Ishikawa (cell line): ENCODE results near the gene CBARP.

Source experiments
- CEBPB ChIP-seq: IDR thresholded peaks from 2 replicates; pipeline ENCODE4 v1.6.1; 2012
- CREB1 ChIP-seq: IDR thresholded peaks from 2 replicates; pipeline ENCODE4 v1.6.1; 2012; ENCODE audit warnings: low read depth
- EGR1 ChIP-seq: IDR thresholded peaks from 2 replicates; pipeline ENCODE4 v1.6.1; 2012
- EP300 ChIP-seq: IDR thresholded peaks from 2 replicates; pipeline ENCODE4 v1.6.1; 2012; ENCODE audit warnings: borderline replicate concordance
- FOXM1 ChIP-seq: IDR thresholded peaks from 2 replicates; pipeline ENCODE4 v1.6.1; 2012; ENCODE audit warnings: low read depth, borderline replicate concordance
- MAX ChIP-seq: IDR thresholded peaks from 2 replicates; pipeline ENCODE4 v1.6.1; 2012
- NFIC ChIP-seq: IDR thresholded peaks from 2 replicates; pipeline ENCODE4 v1.6.1; 2012
- RAD21 ChIP-seq: IDR thresholded peaks from 2 replicates; pipeline ENCODE4 v1.6.1; 2012; ENCODE audit warnings: low read depth
- REST ChIP-seq: IDR thresholded peaks from 2 replicates; pipeline ENCODE4 v1.6.1; 2012; ENCODE audit warnings: low read depth, mild to moderate bottlenecking
- TAF1 ChIP-seq: IDR thresholded peaks from 2 replicates; pipeline ENCODE4 v1.6.1; 2012; ENCODE audit warnings: low read depth, mild to moderate bottlenecking
- TCF12 ChIP-seq: IDR thresholded peaks from 2 replicates; pipeline ENCODE4 v1.6.1; 2012; ENCODE audit warnings: low read depth
- TEAD4 ChIP-seq: IDR thresholded peaks from 2 replicates; pipeline ENCODE4 v1.6.1; 2012
- YY1 ChIP-seq: IDR thresholded peaks from 2 replicates; pipeline ENCODE4 v1.6.1; 2012; ENCODE audit warnings: low read depth
- ZBTB7A ChIP-seq: IDR thresholded peaks from 2 replicates; pipeline ENCODE4 v1.6.1; 2012; ENCODE audit warnings: low read depth
- TF ChIP-seq, protein P1 (sequence below): IDR thresholded peaks from 2 replicates; pipeline ENCODE4 v1.6.1; 2012

CBARP gene

DNA sequence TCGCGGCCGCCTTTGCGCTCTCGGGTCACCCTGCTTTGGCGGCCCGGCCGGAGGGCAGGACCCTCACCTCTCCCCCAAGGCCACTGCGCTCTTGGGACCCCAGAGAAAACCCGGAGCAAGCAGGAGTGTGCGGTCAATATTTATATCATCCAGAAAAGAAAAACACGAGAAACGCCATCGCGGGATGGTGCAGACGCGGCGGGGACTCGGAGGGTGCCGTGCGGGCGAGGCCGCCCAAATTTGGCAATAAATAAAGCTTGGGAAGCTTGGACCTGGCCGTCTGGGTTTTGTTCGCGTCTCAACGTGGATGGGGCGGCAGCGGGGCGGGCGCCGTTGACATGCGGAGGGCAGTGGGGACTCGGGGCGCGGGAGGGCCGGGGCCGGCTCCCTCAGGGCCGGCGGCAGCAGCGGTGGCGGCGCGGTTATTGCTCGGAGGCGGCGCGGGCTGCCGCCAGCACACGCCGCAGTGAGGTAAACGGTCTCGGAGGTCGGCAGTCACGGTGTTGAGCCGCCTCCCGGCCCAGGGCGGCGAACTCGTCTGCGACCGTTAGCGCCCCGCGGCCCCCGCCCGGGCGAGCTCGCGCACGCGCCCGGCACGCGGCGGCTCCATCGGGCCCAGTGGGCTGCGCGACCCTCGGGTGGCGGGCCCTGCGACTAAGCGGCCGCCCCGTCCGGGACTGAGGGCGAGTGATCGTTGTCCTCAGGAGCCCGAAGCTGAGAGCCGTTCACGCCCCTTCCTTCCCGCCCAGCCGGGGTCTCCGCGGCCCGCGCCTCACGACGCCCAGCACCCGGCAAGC lies 9.4 kb downstream of the CBARP start:
- TF ChIP-seq MAX (no peak), RAD21 (no peak), TCF12 (no peak), CEBPB (no peak), CREB1 (no peak), NFIC (no peak), TAF1 (no peak), ZBTB7A (no peak), REST (no peak), YY1 (no peak), EP300 (no peak), FOXM1 (no peak), EGR1 (no peak), TEAD4 (no peak)
- TF ChIP-seq, protein P1, sequence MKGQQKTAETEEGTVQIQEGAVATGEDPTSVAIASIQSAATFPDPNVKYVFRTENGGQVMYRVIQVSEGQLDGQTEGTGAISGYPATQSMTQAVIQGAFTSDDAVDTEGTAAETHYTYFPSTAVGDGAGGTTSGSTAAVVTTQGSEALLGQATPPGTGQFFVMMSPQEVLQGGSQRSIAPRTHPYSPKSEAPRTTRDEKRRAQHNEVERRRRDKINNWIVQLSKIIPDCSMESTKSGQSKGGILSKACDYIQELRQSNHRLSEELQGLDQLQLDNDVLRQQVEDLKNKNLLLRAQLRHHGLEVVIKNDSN, result no peak

DNA sequence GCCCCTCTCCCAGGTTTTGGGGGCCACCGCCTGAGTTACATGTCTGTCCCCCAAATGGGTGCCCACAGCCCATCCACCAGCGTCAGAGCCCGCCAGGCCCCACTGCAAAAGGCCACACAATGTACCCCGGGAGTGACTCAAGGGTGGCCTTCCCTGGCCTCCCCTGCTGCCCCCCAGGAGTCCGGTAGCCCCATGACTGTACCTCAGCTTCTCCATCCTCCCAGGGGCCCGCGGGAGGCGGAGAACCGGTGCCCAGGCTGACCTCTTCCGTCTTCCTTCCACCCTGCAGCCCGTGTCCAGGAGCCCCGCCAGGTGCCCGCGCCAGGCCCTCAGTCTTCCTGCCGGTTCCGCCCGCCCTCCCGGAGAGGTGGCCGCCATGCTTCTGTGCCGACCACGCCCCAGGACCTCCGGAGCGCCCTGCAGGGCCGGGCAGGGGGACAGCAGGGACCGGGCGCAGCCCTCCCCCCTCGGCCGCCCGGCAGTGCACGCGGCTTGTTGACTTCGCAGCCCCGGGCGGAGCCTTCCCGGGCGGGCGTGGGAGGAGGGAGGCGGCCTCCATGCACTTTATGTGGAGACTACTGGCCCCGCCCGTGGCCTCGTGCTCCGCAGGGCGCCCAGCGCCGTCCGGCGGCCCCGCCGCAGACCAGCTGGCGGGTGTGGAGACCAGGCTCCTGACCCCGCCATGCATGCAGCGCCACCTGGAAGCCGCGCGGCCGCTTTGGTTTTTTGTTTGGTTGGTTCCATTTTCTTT lies 10.3 kb downstream of the CBARP start:
- peak; percentile 51 for TF ChIP-seq ZBTB7A
- peak; percentile 16; the same call in 1 of the 2 replicates for TF ChIP-seq EP300
- TF ChIP-seq TAF1, result 0 out of 2 replicates have a peak, but pooled peaks have one; percentile 18
- no peak for TF ChIP-seq FOXM1
- no peak for TF ChIP-seq CREB1
- TF ChIP-seq TEAD4, result no peak
- peak; percentile 49; the same call in 1 of the 2 replicates for TF ChIP-seq YY1
- peak; percentile 88 for TF ChIP-seq MAX
- TF ChIP-seq EGR1, result peak; percentile 92
- no peak for TF ChIP-seq RAD21
- peak; percentile 34; the same call in 1 of the 2 replicates for TF ChIP-seq TCF12
- TF ChIP-seq, protein P1, result peak; percentile 41; the same call in 1 of the 2 replicates

- TF ChIP-seq TCF12 (no peak), NFIC (no peak), REST (no peak), CEBPB (no peak), MAX (no peak), YY1 (no peak), EP300 (no peak), EGR1 (no peak), CREB1 (no peak), TAF1 (no peak), ZBTB7A (no peak), TEAD4 (no peak)
- TF ChIP-seq, protein P1, result no peak
Observed at GRCh38 chr19:1226522-1227303, 11.1 kb downstream of the CBARP start.

- TF ChIP-seq NFIC (no peak), RAD21 (no peak), YY1 (no peak), MAX (no peak), TAF1 (no peak), TCF12 (no peak), CREB1 (no peak), CEBPB (no peak), ZBTB7A (no peak), REST (no peak), EP300 (no peak), TEAD4 (no peak), FOXM1 (no peak), EGR1 (no peak)
- TF ChIP-seq, protein P1, result no peak
Observed at GRCh38 chr19:1226227-1226518, 11.6 kb downstream of the CBARP start.
